HG02571 (cell line): ENCODE data around the gene CAMK2N1.
"Not testable (repeated sequence)": the region's sequence is repeated elsewhere in the genome, so short reads cannot be mapped to it uniquely, and the experiment has no call there.

ENCODE experiments used
- ATAC-seq: cut with Tn5 transposase; IDR thresholded peaks from one replicate; pipeline ENCODE4 v1.9.1; 2021; ENCODE audit warnings: mild to moderate bottlenecking, moderate library complexity; ENCODE audit not compliant: unreplicated experiment

CAMK2N1 gene

DNA sequence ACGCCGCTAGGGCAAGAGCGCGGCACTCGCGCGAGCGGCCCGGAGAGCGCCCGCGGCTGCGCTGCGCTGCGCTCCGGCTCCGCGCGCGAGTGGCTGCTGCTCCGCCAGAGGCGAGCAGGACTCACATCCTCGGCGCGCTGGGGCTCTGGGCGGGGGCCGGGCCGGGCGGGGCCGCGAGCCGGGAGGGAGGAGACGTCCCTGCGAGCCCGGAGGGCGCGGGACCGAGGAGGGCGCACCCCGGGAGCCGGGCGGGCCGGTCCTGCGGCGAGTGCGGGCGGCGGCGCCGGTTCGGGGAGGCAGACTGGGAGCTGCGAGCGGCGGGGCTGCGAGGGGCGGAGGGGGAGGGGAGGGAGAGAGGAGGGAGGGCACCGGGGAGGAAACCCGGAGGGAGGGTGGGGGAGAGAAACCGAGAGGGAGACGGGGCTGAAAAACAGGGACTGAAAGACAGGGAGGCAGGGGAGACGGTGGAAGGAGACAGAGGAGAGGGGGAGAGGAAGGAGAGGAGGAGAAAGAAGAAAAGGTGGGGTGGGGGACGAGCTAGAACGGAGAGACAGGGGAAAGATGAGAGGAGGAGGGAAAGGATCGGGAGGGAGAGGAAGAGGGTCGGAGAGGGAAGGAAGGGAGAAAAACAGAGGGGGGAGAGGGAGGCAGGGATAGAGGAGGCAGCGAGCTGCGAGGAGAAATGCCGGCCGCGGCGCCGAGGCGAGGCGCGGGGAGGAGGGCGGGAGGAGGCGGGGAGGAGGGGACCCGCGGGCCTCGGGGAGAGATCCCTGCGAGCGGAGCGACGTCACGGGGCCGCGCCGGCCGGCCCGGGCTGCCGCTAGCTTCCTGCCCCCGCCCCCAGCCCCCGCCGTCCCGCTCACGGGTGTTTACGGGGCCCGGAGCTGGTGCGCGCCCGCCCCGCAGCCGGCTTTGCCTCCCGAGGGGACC lies at the start of gene CAMK2N1:
Gene CAMK2N1, minus strand, starts transcription at position 684 of the 930 bp plus-strand sequence. CDS start 831 bp downstream, outside the sequence.
- no peak for ATAC-seq

DNA sequence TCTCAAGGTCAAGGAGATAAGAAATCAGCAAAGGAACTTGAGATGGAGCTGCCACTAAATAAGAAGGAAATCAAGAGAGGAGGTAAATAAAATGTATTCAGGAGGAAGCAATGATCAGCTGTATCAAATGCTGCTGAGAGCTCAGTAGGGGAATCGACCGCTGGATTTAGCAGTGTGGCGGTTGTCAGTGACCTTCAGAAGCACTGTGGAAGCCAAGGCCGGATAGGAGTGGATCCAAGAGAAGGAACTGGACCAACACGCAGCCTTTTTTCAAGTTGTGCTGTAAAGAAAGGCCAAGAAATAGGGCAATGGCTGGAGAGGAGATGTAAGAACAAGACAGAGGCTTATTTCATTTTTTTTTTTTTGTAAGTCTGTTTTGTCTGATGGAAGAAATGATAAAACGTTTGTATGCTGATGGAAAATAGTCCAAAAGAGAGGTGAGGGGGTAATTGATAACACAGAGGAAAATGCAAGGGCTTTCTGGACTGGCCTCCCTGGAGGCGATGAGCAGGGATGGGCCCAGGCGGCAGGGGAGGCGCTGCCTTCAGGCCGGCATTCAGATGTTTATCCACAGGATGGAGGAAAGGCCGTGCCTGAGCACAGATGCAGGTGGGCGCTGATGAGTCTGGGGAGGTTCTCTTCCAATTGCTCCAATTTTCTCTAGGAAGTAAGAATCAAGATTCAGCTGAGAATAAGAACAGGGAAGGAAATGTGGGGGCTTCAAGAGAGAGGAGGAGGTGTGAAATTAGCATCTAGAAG lies 48.8 kb upstream of the CAMK2N1 start:
- ATAC-seq: no peak

DNA sequence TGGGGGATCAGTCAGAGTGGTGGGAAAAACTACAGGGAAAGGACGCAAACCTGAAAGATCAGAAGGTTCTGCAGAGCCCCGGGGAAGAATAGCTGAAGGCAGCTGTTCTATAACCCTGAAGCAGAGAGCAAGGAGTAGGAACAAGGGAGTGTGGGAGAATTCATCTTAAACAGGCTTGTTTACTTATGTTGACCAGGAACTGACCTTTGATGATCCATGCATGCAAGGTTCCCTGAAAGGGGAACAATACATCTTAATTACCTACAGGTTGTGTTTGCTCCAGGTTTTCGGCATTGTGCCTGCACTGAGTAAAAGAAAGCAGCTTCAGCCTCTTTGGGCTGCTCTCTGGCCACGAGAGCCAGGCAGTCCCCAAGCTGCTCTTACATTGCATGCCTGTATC lies 47.6 kb upstream of the CAMK2N1 start:
- no peak for ATAC-seq

DNA sequence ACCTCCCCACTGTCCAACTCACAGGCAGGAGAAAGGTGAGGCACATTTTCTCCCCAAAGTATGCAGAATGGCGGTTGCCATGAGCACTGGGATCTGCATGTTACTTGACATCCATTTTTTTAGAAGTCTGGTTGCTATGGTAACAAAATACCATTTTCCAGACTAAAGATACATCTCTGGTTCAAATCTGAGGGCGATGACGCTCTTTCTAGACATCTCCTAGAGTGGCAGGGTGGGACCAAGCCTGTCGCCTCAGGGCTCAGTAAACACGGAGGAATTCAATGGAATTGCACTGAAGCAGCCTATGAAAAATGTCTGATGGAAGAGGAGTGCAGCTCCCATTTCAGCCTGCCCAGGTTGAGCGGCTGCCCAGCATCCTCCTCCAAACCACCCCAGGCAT lies 44.9 kb upstream of the CAMK2N1 start:
- no peak for ATAC-seq

DNA sequence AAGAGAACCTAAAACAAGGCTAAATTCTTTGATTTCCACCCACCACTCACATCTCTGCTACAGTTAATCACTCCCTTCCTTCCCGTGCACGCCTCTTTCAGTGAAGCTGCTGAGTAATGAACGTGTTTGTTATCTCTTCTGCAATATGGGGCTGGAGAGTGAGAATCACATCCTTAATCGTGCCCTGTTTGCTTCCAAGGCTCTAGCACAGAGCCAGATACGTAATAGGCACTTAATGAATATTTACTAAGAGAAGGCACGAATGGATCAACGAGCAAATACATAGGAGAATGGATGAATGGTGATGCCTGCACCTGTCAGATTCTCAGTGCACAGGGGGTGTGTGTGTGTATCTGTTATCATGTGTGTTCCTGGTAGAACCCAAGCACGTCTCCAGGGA lies 44.3 kb upstream of the CAMK2N1 start:
- no peak for ATAC-seq

DNA sequence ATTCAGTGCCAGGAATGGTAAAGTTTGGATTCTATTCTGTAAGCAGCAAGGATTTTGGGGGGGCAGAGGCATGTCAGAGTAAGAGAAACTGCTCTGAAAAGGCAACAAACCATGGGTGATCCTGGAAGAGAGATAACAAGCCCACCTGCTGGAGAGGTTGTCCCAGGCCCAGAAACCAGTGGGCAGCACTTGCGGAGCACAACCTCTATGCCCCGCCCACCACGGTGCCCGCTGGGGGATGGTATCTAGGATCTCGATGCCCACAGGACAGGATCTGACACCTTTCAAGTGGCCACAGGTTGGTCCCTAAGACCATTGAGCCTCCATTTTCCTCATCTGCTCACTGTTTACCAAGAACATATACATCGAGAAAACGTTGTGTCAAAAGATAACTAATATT lies 42.2 kb upstream of the CAMK2N1 start:
- ATAC-seq: no peak

DNA sequence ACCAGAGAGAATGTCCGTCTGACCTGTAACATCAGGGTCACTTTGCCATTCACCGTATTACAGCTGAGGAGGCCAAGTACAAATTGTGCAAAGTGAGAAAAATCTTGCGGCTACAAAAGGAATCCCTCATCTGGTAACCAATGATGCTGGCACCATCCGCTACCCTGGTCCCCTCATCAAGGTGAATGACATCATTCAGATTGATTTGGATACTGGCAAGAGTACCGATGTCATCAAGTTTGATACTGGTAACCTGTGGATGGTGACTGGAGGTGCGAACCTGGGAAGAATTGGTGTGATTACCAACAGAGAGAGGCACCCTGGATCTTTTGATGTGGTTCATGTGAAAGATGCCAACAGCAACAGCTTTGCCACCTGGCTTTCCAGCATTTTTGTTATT lies 40.3 kb upstream of the CAMK2N1 start:
- ATAC-seq: no peak

DNA sequence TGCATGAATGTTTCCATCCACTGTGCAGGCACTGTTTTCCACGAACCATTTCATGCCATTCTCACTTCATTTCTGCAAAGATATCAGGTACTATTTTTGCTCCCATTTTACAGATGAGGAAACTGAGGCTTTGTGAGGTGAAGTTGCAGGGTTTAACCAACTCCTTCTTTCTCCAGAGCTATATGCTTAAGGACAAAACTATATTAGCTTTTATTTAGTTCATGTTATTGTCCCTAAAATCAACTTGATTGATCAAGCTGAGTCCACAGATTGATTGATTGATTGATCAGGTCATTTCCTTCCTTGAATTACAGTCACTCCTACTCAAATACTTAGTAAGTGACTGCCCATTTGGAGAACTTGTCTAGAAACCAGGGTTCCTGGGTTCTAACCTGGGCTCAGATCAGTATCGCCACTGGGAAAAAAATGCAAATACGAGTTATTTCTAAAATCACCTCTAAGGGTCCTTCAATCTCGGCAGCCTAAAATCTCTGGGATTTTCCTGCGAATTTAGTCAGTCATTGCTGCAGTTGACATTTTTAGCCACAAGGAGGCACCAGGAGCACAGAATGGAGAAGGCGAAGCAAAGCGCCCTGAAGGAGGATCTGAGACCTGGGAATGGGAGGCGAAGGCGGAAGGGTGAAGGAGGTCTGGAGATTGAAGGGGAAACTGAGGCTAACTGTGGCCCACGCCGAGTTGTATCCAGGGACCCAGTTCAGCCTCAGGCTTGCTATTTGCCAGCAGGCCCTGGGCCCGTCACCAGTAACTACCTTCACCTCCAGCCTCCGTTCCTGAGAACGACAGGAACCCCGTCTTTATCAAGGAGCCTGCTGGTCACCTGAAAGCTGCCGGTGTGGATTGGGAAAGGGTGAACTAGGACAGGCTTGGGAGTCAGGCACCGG lies 36.2 kb upstream of the CAMK2N1 start:
- ATAC-seq: no peak

DNA sequence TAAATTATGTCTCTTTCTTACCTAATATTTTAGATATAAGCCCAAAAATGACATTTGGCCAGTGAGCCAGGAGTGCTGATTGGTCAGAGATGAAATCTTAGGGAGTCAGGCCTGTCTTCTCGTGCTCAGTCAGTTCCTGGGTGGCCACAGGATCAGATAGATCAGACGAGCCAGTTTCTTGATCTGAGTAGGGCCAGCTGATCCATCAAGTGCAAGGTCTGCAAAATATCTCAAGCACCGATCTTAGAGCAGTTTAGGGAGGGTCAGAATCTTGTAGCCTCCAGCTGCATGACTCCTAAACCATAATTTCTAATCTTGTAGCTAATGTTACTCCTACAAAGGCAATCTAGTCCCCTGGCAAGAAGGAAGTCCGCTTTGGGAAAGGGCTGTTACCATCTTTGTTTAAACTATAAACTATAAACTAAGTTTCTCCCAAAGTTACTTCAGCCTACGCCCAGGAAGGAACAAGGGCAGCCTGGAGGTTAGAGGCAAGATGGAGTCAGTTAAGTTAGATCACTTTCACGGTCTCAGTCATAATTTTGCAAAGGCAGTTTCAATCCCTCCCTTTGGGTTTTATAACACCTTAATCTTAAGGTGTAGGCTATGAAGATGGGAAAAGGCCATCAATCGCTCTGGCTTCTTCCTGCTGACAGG lies 33.7 kb upstream of the CAMK2N1 start:
- not testable (repeated sequence) for ATAC-seq

DNA sequence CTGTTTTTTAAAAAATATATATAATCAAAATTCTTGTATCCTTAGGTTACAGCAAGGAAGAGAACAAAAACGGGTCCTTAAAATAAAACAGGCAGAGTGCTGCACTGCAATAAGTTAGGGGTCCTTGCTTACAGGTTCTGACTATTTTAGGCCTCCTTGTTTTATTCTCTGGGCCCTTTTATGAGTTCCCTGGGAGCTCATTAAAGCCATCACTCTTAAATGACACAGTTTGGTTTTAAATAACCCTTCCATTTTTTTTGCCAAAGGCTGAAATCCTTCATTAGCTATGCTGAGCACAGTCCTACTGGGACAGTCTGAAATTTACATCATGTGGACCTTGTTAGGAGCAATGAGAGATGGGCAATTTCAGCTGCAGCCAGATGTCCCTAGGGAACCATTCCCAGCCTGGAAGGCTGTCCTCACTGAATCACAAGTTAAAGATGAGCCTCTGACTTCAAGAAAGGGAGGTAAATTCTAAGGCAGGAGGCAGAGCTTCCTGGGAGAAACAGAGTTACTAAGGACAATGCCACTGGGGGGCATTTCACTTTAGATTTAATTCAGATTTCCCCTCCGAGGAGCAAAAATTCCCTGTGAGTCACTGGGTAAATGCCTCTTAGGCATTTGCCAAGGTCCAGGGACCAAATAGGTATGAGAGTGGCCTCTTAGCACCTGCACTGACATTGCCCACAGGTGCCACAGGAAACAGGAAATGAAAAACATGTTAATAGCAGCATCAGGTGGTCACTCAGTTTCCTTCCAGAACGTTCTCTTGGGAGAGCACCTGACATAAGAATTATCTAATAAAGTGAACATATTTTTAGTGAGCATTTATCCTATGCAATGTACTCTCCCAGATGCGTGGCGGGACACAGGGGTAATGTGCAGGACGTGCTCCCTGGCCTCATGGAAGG lies 25.8 kb upstream of the CAMK2N1 start:
- ATAC-seq: no peak

DNA sequence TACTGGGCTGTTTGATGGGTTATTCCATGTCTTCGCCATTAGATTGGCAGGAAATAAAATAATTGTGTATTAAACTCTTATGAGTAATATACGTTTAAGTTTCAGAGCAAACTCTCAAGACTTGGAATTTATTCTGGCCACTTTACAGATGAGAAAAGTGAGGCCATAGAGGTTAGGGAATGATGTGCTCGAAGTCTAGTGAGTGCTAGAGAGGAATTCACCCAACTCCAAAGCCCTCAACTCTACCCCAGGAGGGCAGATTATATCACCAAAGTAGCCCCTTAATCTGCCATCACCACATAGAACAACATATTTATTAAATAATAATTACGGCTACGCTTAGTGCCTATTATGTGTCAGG lies 22.4 kb upstream of the CAMK2N1 start:
- ATAC-seq: no peak

DNA sequence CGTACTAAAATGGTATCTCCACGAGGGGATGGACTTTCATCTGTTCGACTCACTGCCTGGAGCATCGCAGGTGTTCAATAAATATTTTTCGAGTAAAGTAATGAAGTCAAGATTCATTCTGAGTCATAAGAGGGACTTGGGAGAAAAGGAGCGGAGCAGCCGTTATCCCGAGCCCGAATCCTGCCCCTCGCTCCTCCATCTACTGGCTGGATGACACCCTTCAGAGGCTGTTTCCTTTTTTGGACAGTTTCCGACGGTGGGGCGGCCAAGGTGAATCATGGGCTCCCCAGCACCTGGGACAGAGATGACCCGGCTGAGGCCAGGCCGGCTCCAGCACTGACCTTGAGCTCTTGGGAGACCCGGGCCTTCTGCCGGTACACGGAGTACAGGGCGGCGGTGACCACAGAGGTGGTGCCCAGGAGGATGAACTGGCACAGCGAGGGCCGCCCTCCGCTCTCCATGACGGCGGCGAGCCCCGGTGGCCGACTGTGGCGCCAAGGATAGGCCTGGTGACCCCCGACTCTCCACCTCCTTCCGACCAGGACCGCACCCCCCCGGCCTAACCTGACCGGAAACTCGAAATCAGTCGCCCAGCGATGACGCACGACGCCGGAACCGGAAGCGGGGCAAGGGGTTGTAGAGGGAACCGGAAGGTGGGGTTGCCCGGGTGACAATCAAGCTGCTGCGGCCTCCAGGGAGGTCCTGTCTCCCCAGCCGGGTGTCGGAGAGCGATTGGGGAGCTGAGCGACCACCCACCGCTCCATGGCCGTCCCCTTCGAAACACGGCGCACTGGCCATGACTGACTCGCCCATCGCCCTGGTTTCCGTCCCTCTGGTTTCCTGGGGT lies 21.8 kb upstream of the CAMK2N1 start, which contains the start of gene MUL1:
Gene MUL1, minus strand, starts transcription at position 588 of the 847 bp plus-strand sequence. Its CDS starts 127 bp downstream, at position 461.
- peak; percentile 84 for ATAC-seq

DNA sequence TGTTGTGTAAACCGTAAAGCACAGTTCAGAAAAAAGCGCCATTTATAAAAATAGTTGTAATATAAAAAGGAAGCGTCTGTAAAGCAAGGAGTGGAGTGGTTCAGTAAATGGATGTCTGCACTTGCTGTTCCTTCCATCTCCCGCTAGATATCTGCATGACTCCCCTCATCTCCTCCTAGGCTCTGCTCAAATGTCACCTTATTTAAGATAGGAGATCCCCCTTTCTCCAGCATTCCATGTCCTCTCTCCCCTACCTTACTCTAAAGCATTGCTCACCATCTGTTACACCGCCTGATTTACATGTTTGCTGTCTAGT lies 21.2 kb upstream of the CAMK2N1 start:
- ATAC-seq: peak; percentile 24

DNA sequence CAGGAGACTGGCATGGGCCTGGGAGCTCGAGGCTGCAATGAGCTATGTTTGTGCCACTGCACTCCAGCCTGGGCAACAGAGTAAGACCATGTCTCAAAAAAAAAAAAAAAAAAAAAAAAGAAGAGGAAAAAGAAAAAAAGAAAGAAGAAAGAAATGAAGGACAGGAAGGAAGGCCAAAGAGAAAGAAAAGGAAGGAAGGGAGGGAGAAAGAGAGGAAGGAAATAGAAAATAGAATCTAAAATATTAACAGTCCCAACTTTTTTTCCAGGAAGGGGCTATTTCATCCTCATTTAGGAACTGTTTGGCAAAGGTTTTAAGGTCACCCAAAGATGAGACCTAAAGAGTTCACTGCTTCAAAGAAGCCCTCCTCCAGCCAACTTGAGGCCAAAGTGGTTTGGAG lies 19.5 kb upstream of the CAMK2N1 start:
- ATAC-seq: no peak

DNA sequence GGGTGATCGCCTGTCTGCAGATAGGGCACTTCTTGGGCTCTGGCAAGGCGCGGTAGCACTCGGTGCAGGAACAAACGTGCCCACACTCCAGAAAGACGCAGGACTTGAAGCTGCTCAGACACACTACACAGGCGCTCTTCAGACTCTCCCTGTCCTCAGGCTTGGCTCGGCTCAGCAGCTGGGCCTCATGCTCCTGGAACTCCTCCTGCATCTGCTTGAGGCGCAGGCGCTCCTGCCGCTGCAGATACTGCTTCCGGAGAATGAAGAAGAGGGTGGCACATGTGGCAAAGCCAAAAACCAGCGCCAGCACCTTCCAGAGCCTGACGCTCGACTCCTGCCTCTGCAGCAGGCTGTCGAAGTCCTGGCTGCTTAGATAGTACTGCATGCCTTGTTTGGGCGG lies 14.7 kb upstream of the CAMK2N1 start:
- ATAC-seq: no peak

DNA sequence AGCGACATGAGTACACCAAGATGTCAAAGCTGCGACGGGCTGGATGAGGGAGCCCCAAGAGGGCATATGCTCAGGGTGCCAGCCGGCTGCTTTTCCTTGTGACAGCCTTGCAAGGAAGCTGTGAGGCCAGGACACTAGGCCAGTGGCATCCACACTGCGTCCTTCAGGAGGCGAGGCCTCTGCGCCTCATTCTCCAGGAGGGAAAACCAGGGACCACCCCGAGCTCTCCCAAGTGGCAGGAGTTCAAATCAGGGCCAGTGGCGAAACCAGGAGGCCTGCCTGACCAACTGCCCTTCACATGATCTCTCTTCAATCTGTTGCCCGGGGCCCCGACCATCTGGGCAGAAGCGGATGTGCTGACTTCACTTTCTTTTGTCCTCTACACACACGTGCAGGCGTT lies 13.7 kb upstream of the CAMK2N1 start:
- no peak for ATAC-seq

DNA sequence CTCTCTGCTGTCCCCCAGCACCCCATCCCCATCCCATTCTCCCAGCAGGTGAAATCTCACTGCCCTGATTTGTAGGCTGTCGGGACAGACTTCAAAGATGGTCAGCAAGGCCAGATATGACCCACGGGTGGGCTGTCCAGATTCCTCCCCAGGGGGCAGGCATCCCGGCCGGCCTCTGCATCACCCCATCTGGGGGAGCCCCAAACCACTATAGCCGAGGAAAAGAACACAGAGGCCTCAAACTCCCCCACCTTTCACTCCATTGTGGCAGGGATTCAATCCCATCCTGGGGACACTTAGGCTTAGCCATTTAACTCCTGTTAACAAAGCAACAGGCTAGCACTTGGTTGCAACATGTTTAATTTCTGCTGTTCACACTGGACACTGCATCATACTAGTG lies 13.1 kb upstream of the CAMK2N1 start:
- no peak for ATAC-seq

DNA sequence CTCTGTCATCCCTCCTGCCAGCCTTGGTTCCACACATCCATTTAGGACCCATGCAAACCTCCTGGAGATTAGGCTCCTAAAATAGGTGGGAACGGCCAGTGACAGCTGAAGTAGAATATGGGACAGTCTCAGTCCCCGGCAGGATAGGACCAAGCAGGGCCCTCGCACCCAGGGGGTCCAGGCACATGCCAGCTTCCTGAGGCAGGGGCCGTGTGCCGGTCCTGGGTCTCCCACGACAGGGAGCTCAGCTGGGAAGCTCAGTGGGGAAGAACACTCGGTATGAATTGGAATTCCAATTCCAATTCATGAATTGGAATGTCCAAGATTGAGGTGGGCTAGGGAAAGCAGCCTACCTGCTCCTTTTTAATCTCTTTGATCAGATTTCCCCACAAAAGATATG lies 12.1 kb upstream of the CAMK2N1 start:
- no peak for ATAC-seq

DNA sequence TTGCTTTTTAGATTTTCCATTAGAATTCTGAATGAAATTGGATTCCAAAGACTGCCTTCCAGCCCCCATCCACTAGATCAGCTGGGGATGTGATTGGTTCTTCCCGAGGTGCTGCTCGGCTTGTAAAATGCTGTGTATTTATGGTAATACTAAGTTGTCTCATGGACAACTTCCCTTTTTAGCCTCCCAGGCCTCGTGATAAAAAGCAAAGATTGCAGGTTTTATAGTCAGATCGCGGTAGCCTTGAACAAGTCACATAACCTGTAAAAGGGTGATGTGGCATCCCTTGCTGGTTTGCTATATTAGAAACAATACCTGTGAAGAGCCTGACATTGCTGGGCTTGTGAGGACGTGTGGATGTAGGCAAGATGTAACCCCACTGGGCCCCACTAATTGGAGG lies 11.5 kb upstream of the CAMK2N1 start:
- ATAC-seq: no peak
